GM19238 (cell line): ENCODE measurements around the gene ZNF580.
A peak's percentile ranks its signal among the peaks of the same experiment; 100 is the strongest.

Experiments
- DNase-seq: peaks from one replicate; pipeline ENCODE4 v3.0.0; 2011; ENCODE audit warnings: low spot score; ENCODE audit not compliant: insufficient read length

Gene ZNF580

DNA sequence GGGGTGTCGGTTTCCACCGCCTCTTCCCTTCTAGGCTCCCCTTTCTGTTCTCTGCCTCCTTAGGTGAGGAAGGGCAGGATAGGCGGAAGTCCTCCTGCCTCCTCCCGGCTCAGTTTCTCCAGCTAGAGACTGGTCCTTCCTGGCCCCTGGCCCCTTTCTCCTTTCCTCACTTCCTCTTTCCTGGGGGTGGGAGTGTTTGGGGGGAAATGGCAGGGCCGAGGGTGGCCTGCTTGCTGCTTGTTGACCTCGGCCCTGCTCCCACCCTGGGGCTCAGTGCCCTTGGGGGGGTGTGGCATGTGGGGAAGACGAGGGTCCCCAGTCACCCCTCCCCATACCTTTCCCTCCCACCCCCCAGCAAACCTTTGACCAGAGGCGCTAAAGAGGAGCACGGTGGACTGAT is 19.0 kb downstream of the ZNF580 start:
- no peak for DNase-seq

DNA sequence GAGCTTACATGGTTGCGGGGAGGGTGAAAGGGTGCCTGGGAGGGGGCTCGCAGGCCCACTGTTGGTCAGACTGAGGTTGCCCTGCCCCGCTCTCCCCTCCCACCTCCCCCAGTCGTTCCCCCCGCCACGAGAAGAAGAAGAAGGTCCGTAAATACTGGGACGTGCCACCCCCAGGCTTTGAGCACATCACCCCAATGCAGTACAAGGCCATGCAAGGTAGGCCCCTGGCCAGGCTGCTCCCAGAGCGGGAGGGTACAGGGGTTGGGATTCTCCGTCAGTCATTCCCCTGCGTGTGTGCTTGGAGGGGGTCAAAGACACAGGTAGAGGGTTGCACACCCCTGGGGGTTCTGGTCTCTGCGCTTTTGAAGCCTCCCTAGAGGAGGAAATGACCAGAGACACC is 19.6 kb downstream of the ZNF580 start:
- no peak for DNase-seq

DNA sequence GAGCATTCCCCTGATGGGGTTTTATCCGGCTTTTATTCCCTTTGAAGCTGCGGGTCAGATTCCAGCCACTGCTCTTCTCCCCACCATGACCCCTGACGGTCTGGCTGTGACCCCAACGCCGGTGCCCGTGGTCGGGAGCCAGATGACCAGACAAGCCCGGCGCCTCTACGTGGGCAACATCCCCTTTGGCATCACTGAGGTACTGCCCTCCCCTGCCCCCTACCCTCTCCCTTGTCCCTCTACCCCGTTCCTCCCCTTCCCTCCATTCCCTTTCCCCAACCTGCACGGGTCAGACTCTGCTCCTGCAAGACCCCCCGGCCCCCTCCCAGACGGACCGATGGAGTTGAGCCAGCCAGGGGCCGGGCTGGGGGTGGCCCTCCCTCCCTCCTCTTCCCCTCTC is 20.2 kb downstream of the ZNF580 start:
- DNase-seq, result no peak

DNA sequence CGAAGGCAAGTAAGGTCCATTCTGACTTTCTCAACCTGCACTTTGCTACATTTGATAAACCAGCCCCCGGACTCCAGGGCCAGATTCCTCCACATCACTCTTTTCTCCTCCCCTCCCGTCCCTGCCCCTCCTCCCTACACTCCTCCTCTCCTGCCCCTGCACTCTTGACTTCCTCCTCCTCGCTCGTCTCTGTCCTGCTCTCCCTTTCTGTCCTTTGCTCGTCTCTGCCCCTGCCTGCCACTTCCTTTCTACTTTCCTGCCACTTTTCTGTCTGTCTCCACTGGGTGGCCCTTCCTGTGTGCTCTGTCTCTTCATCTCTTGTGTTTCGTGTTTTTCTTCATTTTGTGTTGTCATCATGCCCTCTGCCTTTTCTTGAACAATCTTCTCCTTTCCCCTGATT is 21.0 kb downstream of the ZNF580 start:
- no peak for DNase-seq

DNA sequence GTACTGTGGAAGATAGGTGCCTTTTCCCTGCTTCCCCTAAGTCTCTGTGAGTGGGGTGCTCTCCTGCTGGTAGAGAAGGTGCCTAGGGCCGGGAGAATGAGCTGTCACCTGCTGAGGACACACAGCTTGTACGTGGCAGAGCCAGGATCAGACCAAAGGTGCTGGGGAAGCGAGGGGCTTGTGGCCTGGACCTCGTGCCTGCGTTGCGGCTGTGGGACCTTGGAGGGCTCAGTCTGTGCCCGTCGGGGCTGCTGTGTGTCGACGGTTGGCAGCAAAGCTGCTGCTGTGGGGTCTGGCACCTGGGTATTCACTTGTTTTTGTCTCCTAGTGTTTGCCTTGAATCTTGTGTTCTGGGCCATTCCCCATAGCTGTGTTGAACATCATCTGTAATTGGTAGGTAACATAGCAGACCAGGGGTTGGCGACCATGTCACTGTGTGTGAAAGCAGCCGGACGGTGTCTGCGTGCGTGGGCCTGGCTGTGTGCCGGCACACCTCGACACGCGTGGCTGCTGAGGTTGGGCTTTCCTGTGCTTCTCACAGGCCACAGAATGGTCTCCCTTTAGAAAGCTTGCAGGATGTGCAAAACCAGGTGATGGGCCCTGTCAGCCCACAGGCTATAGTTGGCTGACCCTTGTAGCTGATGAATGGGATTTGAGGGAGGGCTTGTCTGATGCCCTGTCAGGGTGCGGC is 23.2 kb downstream of the ZNF580 start:
- DNase-seq, result no peak

DNA sequence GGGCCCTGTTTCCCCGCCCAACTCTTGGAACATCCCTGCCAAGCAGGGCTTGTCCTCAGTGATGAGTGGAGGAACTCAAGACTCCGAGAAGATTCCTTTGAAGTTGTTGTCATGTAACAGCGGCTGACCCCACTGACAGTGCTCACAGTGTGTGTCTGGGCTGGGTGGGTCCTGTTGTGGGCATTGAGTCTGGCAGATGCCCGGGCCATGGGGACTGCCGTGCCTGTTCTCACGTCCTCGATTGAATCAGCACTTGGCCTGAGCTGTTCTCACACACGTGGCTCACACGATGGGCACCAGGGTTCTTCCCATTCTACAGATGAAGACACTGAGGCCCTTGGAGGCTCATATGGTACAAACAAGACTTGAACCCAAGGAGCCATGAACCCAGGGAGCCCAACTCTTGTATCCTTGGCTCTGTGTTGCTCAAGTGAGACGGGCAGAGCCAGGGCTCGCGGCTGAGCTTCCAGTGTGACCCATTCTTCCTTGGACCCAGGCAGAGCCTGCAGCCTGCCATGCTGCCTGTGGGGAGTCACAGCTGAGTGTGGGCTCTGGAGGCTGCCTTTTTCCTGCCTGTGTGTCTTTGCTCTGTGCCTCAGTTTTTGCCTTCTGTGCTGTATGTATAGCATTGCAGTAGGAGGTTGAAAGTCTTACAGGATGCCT is 25.7 kb downstream of the ZNF580 start:
- no peak for DNase-seq

DNA sequence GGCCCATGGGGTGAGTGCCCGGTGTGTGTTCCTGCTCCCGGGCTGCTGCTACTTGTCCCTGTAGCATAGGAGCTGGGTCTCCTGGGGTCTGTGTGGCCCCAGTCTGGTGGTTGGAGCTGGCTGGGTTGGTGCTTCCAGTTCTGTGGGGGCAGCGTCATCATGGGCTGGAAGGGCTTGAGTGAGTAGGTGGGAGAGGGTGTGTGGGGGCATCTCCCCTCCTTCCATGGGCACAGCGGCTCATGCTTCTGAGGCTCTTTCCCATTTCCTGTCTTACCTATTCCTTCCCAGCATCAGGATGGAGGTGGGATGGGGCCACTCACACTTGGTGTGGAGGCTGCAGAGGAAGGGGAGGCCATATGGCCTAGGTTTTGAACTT is 26.2 kb downstream of the ZNF580 start:
- DNase-seq, result no peak

DNA sequence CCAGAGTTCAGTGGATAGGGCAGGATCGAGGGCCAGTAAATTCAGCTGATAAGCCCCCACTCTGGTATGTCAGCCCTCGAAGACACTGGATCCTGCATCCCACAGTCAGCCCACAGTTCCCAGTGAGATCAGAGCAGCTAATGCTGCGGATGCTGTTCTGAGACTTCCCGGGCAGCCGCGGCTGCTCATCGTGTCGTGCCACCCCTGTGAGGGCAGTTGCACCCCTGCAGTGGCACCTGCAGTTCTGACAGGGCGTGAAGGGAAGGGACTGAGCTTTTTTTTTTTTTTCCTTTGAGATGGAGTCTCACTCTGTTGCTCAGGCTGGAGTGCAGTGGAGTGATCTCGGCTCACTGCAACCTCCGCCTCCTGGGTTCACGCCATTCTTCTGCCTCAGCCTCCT is 26.7 kb downstream of the ZNF580 start:
- no peak for DNase-seq

DNA sequence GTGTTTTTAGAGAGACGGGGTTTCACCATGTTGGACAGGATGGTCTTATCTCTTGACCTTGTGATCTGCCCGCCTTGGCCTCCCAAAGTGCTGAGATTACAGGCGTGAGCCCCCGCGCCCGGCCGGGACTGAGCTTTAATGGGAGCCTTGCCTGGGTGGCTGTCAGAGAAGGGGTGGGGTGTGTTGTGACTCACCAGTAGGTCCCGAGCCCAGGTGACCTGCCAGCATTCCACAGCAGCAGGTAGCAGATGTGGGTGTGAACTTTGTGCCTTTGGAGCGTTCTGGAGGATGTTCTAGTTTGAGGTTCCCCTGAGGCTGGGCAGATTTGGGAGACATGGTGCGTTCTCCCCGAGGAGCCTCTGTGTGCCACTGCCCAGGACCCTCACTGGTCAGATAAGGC is 27.2 kb downstream of the ZNF580 start:
- no peak for DNase-seq

DNA sequence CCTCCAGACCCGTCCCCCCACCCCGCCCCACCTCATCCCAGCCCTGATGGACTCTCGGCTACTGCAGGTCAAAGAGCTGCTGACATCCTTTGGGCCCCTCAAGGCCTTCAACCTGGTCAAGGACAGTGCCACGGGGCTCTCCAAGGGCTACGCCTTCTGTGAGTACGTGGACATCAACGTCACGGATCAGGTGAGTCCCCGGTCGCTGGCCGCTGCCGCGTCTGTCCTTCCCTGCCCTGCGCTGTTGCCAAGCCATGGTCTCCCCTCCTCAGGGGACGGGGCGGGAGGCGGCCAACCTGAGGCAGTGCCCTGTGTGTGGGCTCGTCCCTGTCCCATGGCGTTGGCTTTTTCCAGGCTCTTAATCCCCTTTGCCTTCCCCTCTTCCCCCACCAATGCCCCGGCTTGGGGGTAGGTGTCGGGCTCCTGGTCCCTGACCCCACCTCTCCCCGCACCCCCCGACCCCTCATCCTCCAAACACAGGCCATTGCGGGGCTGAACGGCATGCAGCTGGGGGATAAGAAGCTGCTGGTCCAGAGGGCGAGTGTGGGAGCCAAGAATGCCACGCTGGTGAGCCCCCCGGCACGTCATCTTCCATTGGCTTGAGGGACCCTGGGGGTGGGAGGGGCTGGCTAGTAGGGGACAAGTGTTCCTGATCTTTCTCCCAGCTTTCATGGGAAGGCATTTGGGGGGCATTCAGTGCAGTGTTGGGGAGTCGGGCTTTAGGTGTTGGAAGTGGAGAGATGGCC is 28.0 kb downstream of the ZNF580 start:
- DNase-seq, result no peak

DNA sequence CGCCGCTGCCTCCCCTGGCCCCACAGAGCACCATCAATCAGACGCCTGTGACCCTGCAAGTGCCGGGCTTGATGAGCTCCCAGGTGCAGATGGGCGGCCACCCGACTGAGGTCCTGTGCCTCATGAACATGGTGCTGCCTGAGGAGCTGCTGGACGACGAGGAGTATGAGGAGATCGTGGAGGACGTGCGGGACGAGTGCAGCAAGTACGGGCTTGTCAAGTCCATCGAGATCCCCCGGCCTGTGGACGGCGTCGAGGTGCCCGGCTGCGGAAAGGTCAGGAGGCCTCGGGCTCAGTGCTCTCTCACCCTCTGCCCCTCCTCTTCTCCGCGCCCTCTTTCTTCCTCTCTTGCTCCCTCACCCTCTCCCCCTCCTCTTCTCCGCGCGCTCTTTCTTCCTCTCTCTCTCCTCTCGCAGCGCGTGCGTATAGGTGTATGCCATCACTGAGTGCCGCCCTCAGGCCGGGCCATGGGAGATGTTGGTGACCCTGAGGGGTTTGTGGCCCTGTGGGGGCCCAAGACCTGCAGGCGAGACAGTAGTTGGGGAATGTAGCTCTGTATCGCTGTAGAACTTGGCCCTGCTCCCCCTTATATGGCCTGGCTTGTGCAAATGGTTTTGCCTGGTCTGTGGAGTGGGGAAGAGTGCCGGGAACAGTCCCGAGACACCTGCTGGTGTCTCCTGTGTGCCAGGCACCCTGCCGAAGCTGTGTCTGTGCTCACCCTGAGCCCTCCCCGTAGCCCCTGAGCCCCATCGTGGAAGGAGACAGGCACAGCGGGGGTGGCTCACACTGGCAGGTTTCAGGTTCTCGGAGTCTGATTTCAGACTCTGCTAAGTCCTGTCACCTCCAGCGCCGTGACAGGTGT is 28.8 kb downstream of the ZNF580 start:
- no peak for DNase-seq

DNA sequence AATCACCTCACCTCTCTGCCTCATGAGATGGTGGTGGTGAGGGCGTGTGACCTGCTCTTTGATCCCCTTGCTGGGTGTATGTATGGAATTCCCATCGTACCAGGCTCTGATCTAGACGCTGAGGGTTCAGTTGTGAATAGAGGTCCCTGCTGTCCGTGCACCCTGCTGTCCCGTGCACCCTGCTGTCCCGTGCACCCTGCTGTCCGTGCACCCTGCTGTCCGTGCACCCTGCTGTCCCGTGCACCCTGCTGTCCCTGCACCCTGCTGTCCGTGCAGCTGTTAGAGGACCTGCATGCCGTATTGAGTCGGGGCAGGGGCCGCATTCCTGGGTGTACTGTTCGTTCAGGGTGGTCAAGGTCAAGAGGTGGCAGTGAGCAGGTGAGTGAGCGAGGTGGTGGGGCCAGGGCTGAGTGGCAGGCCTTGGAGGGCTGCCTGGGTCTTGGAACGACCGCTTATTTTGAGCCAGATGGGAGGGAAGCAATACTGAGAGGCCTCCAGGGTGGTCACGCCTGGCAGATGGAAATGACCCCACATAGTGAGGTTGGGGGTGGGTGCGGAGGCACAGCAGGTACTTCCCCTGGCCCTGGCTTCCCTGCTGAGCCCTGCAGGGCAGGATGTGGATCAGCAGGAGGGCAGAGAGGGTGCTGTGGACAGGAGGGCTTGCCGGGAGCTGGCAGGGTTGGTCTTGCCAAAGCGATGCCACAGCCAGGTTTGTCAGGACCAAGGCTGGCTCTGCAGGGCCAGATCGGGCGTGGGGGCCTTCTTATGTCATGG is 29.7 kb downstream of the ZNF580 start:
- no peak for DNase-seq

DNA sequence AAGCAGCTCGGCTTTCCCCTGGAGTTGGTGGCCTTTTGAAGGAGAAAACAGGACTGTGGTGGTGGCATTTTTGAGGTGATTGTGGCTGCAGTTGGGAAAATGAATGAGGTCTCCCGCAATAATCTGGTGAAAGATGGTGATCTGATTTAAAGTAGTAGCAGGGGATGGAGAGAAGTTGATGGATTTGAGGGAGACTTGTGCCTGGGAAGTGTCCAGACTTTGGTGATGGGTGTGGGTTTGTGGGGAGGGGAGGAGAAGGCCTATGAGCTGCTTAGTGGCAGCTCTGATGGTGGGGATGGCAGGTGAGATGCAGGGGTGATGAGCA is 30.2 kb downstream of the ZNF580 start:
- DNase-seq, result no peak

DNA sequence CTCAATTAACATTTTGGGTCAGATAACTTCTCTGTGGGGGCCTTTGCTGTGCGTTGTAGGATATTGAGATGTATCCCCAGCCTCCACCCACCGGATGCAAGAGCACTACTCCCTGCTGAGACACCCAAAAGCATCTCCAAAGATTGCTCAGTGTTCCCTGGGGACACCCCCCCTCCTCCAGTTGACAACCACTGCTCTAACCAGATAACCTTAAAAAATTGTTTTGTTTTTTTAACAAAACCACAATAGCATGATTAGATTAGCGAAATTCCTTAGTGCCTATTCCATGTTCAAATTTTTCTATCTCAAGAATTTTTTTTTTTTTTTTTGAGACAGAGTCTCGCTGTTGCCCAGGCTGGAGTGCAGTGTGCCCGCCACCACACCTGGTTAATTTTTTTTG is 31.6 kb downstream of the ZNF580 start:
- DNase-seq, result no peak

DNA sequence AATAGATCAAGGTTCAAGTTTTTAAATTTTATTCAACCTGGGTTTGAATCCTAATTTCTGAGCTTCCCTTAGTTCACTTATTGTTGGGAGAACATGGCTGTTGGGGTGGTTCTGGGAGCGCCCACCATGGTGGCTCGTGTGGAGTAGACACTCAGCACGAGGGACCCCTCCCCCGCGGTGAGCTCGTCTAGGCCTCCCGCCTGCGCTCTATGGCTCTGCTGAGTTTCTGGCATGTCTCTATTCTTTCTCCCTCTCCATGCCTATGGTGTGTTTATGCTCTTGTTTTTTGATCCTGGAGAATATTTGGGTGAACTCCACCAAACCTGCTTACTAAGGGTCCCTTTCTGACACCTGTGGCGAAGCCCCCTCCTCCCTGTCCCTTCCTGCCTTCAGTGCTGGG is 32.7 kb downstream of the ZNF580 start:
- no peak for DNase-seq

DNA sequence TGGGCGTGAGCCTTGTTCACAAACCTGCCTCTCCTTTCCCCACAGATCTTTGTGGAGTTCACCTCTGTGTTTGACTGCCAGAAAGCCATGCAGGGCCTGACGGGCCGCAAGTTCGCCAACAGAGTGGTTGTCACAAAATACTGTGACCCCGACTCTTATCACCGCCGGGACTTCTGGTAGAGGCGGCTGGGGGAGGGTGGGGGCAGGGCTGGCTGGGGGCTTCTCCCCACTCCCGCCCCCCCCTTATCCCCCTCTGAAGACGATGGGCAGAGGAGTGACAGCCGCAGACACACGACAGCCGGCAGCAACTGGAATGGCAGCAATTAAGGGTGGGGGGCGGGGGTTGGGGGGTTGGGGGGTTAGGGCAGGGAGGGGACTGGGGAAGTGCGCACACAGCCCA is 33.1 kb downstream of the ZNF580 start:
- no peak for DNase-seq

DNA sequence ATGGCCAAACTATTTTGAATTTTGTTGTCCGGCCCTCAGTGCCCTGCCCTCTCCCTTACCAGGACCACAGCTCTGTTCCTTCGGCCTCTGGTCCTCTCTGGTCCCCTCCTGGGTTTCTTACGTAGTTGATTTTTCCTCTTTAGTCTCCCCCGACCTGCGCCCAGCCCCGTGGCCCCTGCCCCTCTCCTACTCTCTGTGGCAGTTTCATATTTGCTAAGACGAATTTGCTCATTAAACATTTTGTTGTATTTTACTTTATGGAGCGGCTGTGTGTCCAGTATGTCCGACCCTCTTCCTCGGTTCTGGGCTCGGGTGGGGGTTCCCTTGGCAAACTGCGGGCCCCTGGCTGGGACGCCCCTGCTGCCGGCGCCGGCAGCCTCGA is 33.6 kb downstream of the ZNF580 start:
- no peak for DNase-seq

DNA sequence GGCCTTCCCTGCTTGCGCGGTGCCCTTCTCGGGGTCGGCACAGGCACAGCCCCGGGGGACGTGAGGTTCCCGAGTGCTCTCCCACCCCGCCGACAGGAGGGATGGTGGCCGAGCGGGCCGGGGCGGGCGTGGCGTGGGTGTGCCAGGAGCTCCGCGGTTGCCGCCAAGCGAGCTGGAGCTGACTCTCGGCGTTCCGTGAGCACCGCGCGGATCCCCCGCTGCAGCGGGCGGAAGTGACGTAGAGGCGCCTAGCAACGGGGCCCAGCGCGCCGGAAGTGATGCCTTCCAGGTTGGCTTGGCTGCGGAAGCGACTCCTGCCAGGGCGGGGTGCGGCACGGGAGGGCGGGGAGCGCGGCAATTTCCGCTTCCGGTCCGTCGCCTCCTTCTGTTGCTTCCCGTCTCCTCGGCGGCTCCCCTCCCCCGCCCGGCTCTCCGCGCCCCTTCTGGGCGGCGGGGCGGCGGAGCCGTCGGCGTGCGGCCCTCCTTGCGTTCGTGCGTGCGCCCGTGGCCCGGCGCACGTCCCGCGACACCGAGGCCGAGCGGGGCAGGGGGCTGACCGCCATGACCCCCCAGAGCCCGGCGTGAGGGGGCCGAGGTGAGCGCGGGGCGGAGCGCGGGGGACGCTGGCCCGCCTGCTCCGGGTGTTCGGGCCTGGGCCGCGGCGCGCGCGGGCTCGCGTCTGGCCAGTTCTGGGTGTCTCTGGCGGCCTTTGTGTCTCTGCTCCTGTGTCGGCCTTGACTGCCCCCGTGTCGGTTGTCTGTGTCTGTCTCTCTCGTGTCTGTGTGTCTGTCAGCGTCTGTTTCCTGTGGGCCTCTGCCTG is 34.2 kb downstream of the ZNF580 start, which contains the start of gene EPN1:
EPN1 (plus strand) TSS at position 386 of the 820 bp plus-strand sequence. CDS start 3,402 bp downstream, outside the sequence.
- DNase-seq, result peak; percentile 99

DNA sequence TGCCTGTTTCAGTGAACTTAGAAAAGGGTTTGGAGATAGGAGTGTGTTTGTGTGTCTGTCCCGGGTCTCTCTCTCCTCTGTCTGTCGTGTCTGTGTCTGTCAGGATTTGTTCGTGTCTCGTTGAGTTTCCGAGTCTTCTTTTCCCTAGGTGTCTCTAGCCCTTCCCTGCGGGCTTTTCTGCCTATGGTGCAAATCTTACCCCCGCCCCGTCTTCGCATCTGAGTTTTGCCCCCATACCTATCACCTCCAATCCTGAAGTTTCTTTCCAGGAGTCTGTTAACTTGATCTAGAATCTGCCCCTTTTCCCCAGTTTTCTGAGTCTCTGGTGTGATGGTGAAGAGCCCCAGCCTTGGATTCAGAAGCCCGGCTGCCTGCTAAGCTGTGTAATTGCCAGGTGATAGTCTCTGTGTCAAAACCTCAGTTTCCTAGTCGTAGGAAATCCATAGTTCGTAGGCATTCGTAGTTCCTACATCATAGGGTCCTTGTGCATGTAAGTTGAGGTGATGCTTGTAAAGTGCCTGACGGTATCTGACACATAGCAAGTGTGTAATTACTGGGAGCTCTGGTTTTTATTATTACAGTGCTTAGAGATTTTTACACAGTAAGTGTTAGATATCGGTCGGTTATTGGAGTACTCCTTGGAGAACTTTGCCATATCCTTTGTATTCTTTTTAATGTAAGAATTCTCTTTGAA is 35.0 kb downstream of the ZNF580 start:
- DNase-seq, result no peak

DNA sequence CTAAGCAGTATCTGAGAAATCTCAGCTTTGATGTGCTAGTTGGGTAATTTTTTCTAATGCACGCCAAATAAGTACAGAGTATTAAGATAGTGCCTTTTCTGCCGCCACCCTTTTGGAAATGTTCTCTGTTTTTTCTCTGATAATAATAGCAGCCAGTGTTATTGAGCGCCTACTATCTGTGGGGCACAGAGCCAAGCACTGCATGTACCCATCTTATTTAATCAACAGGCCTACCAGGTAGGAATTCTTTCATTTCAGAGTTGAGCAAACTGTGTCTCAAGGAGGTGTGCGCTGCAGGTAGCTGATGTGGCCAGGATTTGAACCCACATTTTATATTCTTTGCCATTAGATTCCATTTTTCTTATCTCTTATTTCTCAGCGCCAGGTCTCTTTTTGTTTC is 35.6 kb downstream of the ZNF580 start:
- no peak for DNase-seq
